ENCODE data around the gene CEP97. TPM values are rescaled to one million over a fixed set of nuclear protein-coding genes. Genes with fewer than 3 reads are reported as not detected.
A peak's percentile ranks its signal among the peaks of the same experiment; 100 is the strongest.

Gene CEP97
- total RNA-seq, 2 experiments from 2014 or later, result 18.1 to 20.0 TPM

DNA sequence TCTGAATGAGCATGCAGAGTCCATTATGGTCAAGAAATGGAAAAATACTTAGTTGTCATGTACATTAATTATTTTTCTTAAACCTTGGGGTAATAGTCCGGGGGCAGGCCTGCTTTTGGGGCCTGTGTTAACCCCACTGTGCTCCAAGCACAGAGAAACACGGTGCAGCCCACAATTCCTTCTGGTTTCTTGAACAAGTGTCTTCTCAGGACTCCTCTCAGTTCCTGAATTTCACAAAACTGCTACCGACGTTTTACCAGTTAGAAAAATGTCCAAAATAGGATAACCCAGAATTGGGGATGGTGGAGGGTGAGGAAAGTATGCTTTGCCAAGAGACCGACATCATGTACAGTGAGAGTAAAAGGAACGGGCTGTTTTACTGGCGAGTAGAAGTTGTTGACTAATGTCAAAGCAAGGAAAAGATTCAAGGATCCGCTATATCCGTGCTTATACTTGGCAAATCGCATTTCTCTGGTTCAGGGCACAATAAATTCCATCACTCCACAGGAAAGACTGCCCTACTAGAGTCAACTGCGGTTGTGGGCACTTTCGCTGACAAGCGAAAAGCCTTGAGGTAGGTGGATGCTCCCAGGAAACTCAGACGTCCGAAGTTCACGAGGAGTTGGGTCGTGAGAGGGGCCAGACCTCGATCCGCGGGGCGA, 54.1 kb downstream of the CEP97 start:
- Mint-ChIP-seq H3K4me1 (peaks cover 42% of the 10 kb centered on the region), H3K9me3 (ENCODE audit: low read depth) (no peaks in the 10 kb centered on the region), H3K36me3 (ENCODE audit: low read depth) (peaks cover 8% of the 10 kb centered on the region), H3K27me3 (no peaks in the 10 kb centered on the region), H3K4me3 (peak overlapping the region; percentile 91), H3K27ac (peak overlapping the region; percentile 96)
- POLR2A ChIA-PET, result interaction anchor here (1.0 to 1.3 kb wide), 4 partner anchors 49 to 102 kb away, joined by 4 to 10 read pairs (median 5); partner anchors contain the start of genes CEP97, NFKBIZ and ZBTB11
- no peak for ATAC-seq
- peak; percentile 18 for DNase-seq
- CTCF ChIA-PET, result interaction anchor here (0.6 to 1.2 kb wide), 8 partner anchors 25 to 312 kb away, joined by 3 to 7 read pairs (median 3); partner anchors contain the start of gene CEP97
- intact Hi-C loops (cut with DNase I, micrococcal nuclease), result loop anchor here (1.0 to 2.0 kb wide), 7 partner anchors 54 to 266 kb away; partner anchors contain the start of genes CEP97 (in 2 of the 2), NFKBIZ (in 2 of the 2), RPL24 (in 2 of the 2) and PCNP (in 1 of the 2)

DNA sequence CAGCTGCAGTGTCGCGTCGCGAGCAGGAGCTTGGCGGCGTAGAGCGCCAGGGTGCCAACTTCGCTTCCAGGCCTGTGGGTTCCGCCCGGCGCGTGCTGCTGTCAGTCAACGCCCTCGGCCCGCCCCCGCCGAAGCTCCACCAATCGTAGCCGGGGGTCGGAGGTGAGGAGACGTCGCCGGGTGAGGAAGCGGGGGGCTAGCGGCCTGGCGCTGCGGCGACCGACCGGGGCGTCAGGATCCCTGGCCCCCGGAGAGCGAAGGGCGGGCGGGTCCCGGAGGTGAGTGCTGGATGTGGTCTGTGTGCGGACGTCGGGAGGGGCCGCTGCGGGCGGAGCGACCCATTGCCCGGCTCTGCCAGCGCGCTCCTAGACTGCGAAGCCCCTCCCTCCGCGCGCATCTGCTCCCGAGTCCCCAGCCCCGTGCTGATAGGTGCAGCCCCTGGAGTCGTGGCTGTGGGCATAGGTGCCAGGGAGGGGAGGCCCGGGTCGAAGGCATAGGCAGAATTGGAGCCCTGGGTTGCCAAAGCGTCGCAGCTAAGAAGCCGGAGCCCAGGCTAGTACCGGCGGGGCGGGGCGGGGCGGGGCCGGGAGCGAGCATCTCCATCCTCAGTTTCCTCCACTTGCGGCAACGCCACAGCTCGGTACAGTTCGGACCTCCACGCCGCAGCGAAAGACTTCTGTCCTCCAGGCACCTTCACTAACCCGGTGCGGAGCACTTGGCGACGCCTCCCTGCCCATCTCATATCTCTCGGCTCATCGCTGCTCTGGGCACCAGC, 54.8 kb downstream of the CEP97 start, which contains the start of gene NXPE3:
NXPE3 (plus strand) TSS at position 165 of the 775 bp plus-strand sequence. CDS start 6,386 bp downstream, outside the sequence.
- peak within 1 kb of the TSS; percentile 96 for H3K27ac Mint-ChIP-seq
- H3K4me1 Mint-ChIP-seq, result peaks cover 49% of the 10 kb centered on the region
- peak; percentile 92 for ATAC-seq
- ChIA-PET POLR2A (interaction anchor here (0.6 to 1.3 kb wide), 5 partner anchors 10 to 102 kb away, joined by 3 to 10 read pairs (median 4); partner anchors contain the start of genes CEP97, NFKBIZ and ZBTB11), CTCF (interaction anchor here (0.6 to 1.2 kb wide), 8 partner anchors 24 to 311 kb away, joined by 3 to 7 read pairs (median 3); partner anchors contain the start of gene CEP97)
- peaks cover 15% of the 10 kb centered on the region for H3K36me3 Mint-ChIP-seq (ENCODE audit: low read depth)
- intact Hi-C loops (cut with DNase I, micrococcal nuclease), result loop anchor here (1.0 to 2.0 kb wide), 7 partner anchors 55 to 266 kb away; partner anchors contain the start of genes CEP97 (in 2 of the 2), NFKBIZ (in 2 of the 2), RPL24 (in 2 of the 2) and PCNP (in 1 of the 2)
- peak within 1 kb of the TSS; percentile 91 for H3K4me3 Mint-ChIP-seq
- H3K27me3 Mint-ChIP-seq, result no peaks in the 10 kb centered on the region
- H3K9me3 Mint-ChIP-seq (ENCODE audit: low read depth), result no peaks in the 10 kb centered on the region
- DNase-seq, result peak; percentile 97

DNA sequence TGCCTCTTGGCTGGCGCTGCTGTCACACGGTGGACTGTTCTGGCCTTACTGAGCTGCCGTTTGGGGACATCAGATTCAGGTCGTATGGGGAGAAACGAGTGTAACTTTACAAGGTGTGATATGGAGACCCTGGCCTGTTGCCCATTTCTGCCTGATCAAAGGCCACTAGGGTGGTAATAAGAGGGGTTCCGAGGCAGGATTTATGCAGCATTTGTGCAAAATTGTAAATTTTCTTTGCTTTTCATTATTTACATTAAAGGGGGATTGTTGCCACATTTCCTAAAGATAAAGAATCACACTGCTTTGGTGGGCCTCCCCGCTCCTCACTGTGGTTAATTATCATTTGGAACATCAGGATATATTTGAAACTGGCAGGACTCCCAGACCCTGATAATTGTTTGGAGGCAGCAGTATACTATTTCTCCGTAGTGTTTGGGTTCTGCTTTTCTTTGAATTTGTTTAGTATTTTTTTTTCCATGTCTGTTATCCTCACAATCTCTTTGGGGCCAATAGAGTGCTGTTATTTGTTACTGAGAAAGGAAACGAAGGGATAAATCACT, 55.5 kb downstream of the CEP97 start:
- POLR2A ChIA-PET, result interaction anchor here (1.3 kb wide), 1 partner anchor 70 kb away, joined by 6 read pairs; the partner anchor contains the start of gene NFKBIZ
- peaks cover 19% of the 10 kb centered on the region for H3K36me3 Mint-ChIP-seq (ENCODE audit: low read depth)
- CTCF ChIA-PET, result interaction anchor here (1.2 to 1.5 kb wide), 2 partner anchors 23 kb away, joined by 3 read pairs; no protein-coding TSS in a partner anchor

DNA sequence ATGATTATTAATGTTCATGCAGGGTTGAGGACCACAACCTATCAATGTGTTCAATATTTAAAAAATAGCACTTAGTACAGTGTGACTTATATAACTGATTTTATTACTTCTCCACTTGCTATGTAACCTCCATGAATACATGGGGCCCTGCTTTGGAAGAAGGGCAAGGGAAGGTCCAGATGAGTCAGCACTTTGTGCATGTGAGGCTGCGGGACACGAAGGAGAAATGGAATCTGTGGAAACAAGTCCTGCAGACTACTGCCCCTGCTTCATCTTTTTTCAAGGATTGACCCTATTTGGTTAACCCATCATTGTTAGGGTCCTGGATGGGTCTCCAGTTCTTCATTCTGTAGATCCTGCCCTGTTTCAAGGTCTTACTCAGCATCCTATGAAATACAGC, 56.2 kb downstream of the CEP97 start:
- DNase-seq (no peak), ATAC-seq (no peak)
- CTCF ChIA-PET, result interaction anchor here (1.5 kb wide), 1 partner anchor 22 kb away, joined by 3 read pairs; no protein-coding TSS in a partner anchor
- POLR2A ChIA-PET, result no interaction called here
- Mint-ChIP-seq H3K27me3 (no peaks in the 10 kb centered on the region), H3K4me3 (peak overlapping the region; percentile 91), H3K4me1 (peaks cover 63% of the 10 kb centered on the region), H3K9me3 (ENCODE audit: low read depth) (no peaks in the 10 kb centered on the region), H3K36me3 (ENCODE audit: low read depth) (peaks cover 26% of the 10 kb centered on the region), H3K27ac (peak overlapping the region; percentile 55)
- intact Hi-C loops (cut with DNase I, micrococcal nuclease), result no loop called here

More for the DNA sequence above, 55.5 kb downstream of the CEP97 start:
- ATAC-seq (no peak), DNase-seq (no peak)
- Mint-ChIP-seq H3K27me3 (no peaks in the 10 kb centered on the region), H3K4me1 (peaks cover 56% of the 10 kb centered on the region), H3K27ac (peak overlapping the region; percentile 96), H3K9me3 (ENCODE audit: low read depth) (no peaks in the 10 kb centered on the region), H3K4me3 (peak overlapping the region; percentile 91)
- intact Hi-C loops (cut with DNase I, micrococcal nuclease), result loop anchor here (1.0 to 2.0 kb wide), 7 partner anchors 56 to 267 kb away; partner anchors contain the start of genes CEP97 (in 2 of the 2), NFKBIZ (in 2 of the 2), RPL24 (in 2 of the 2) and PCNP (in 1 of the 2)

DNA sequence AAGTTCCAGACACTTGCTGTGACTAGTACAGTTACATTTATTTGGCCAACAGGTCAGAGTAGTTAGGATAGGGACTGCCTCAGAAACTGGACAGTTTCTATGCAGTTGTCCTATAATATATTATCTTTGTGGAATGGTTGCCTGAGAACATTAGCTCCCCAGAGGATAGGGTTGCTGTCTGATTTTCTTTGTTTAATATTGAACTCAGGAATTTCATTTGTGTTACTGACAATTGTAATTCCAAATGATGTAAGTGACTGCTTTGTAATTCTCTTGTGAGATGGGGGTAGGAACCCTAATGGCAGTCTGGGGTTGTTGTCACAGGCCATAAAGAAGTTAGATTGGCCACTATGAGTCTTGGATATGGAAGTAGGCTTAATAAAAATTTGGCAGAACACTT, 56.8 kb downstream of the CEP97 start:
- H3K27me3 Mint-ChIP-seq, result no peaks in the 10 kb centered on the region
- peaks cover 30% of the 10 kb centered on the region for H3K36me3 Mint-ChIP-seq (ENCODE audit: low read depth)

DNA sequence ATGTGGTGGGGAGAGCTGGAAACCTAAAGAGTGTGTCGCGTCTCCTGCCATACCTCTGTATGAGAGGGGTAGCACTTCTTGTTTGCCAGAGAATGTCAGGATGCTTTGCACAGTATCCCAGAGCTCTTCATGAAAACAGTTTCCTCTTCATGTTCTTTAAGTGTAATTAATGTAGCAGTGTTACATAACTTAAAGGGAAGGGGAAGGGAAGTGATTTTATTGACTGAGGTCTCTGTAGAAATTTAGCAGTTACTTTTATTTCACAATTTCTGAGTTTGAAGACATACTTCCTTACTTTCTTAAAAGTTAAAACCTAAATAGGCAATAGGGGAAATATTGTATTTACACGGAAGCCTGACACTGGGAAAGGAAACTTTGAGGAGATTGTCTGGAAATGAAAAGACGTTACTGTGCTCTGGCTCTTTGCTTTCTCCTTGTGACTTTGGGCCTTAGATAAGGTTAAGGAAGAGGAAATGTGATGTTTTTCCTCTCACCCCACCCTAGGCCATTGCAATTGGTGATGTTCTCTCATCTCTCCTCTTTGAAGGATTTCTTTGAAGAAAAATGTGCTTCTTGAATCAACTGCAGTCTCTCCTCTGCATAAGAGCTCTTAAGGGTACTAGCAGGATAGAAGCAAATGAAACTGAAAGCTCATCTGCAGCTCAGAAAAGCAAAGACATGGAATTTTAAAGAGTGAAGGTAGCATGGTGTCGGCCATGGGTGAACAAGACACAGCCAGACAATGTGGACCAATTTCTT, 60.6 kb downstream of the CEP97 start:
- no peaks in the 10 kb centered on the region for H3K9me3 Mint-ChIP-seq (ENCODE audit: low read depth)
- peak overlapping the region; percentile 89 for H3K27ac Mint-ChIP-seq
- DNase-seq (no peak), ATAC-seq (peak; percentile 75)
- H3K36me3 Mint-ChIP-seq (ENCODE audit: low read depth), result peaks cover 61% of the 10 kb centered on the region
- H3K27me3 Mint-ChIP-seq, result no peaks in the 10 kb centered on the region
- intact Hi-C loops (cut with DNase I, micrococcal nuclease), result no loop called here
- peak overlapping the region; percentile 47 for H3K4me3 Mint-ChIP-seq
- POLR2A ChIA-PET, result interaction anchor here (0.5 to 0.9 kb wide), 5 partner anchors 16 to 401 kb away, joined by 3 to 4 read pairs (median 3); partner anchors contain the start of gene NFKBIZ
- H3K4me1 Mint-ChIP-seq, result peaks cover 58% of the 10 kb centered on the region
- CTCF ChIA-PET, result interaction anchor here (1.6 to 2.0 kb wide), 2 partner anchors 13 to 18 kb away, joined by 3 to 9 read pairs; no protein-coding TSS in a partner anchor

More for the DNA sequence above, 56.8 kb downstream of the CEP97 start:
- Mint-ChIP-seq H3K4me1 (peaks cover 68% of the 10 kb centered on the region), H3K4me3 (peak overlapping the region; percentile 91), H3K27ac (peak overlapping the region; percentile 55), H3K9me3 (ENCODE audit: low read depth) (no peaks in the 10 kb centered on the region)
- DNase-seq (no peak), ATAC-seq (no peak)
- intact Hi-C loops (cut with DNase I, micrococcal nuclease), result no loop called here
- POLR2A ChIA-PET, result no interaction called here
- CTCF ChIA-PET, result interaction anchor here (1.4 to 1.5 kb wide), 2 partner anchors 22 kb away, joined by 3 to 4 read pairs; no protein-coding TSS in a partner anchor

DNA sequence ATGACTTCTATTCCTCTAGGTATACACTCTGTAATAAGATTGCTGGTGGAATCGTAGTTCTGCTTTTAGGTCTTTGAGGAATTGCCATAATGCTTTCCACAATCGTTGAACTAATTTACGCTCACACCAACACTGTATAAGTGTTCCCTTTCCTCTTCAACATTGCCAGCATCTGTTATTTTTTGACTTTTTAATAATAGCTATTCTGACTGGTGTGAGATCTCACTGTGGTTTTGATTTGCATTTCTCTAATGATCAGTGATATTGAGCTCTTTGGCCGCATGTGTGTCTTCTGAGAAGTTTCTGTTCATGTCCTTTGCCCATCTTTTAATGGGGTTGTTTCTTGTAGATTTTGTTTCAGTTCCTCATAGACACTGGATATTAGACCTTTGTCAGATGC, 67.4 kb downstream of the CEP97 start:
- CTCF ChIA-PET, result interaction anchor here (0.9 to 2.2 kb wide), 3 partner anchors 10 to 16 kb away, joined by 3 to 6 read pairs (median 4); no protein-coding TSS in a partner anchor
- intact Hi-C loops (cut with DNase I, micrococcal nuclease), result no loop called here
- Mint-ChIP-seq H3K36me3 (ENCODE audit: low read depth) (peaks cover 74% of the 10 kb centered on the region), H3K4me1 (peaks cover 50% of the 10 kb centered on the region), H3K27ac (peak overlapping the region; percentile 5), H3K4me3 (no peak overlapping the region), H3K27me3 (no peaks in the 10 kb centered on the region), H3K9me3 (ENCODE audit: low read depth) (peaks cover 5% of the 10 kb centered on the region)
- DNase-seq (no peak), ATAC-seq (no peak)
- POLR2A ChIA-PET, result interaction anchor here (0.6 kb wide), 1 partner anchor 26 kb away, joined by 3 read pairs; no protein-coding TSS in a partner anchor

DNA sequence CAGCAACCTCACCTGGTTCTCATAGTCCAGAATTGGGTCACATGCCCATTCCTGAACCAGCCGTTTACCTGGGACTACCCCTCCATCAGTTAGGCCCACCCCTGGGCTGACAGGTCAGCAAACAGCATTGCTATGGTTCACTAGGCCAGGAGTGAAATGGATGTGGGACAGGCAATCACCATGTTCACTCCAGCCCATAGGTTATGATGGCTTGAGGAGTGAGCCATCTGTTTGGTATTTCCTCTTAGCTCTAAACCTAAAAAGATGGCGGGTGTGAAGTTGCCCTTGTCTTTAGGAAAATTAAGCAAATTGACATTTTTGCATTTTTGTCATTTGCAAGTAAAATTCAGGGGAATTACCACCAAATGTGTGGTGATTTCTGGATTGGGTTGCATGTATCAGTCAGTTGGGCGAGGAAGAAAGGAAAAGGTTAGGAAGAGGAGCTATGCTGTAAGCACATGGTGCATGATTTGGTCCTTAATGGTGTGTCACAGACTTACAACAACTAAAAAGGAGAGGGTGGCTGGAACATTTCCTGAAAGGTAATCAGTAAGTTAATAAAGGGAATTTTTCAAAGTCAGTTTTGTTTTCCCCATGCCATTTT, 71.8 kb downstream of the CEP97 start:
- ChIA-PET POLR2A (no interaction called here), CTCF (interaction anchor here (0.5 to 1.9 kb wide), 6 partner anchors 10 to 434 kb away, joined by 3 to 4 read pairs (median 3); no protein-coding TSS in a partner anchor)
- H3K27ac Mint-ChIP-seq, result no peak overlapping the region
- no peak overlapping the region for H3K4me3 Mint-ChIP-seq
- no peaks in the 10 kb centered on the region for H3K27me3 Mint-ChIP-seq
- H3K4me1 Mint-ChIP-seq, result peaks cover 51% of the 10 kb centered on the region
- ATAC-seq (no peak), DNase-seq (no peak)
- intact Hi-C loops (cut with DNase I, micrococcal nuclease), result no loop called here
- peaks cover 56% of the 10 kb centered on the region for H3K36me3 Mint-ChIP-seq (ENCODE audit: low read depth)
- H3K9me3 Mint-ChIP-seq (ENCODE audit: low read depth), result peaks cover 5% of the 10 kb centered on the region

DNA sequence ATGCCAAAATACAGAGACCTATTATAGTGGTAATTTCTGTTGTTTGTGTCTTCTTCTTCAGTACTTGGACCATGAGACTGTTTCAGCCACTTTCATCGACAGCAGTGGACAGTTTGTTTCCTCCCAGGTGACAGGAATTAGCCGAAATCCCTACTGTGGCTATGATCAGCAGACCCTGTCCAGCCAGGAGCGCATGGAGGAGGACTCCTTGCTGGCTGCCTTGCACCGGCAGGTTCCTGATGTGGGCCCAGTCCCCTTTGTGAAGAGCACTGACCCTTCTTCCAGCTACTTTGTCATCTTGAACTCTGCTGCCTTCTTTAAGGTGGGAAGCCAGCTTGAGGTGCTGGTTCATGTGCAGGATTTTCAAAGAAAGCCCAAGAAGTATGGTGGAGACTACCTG, 76.8 kb downstream of the CEP97 start:
- POLR2A ChIA-PET, result interaction anchor here (0.6 kb wide), 2 partner anchors 17 to 224 kb away, joined by 4 read pairs; no protein-coding TSS in a partner anchor
- Mint-ChIP-seq H3K36me3 (ENCODE audit: low read depth) (peaks cover 40% of the 10 kb centered on the region), H3K4me3 (no peak overlapping the region), H3K27ac (no peak overlapping the region), H3K9me3 (ENCODE audit: low read depth) (no peaks in the 10 kb centered on the region), H3K4me1 (peaks cover 38% of the 10 kb centered on the region), H3K27me3 (no peaks in the 10 kb centered on the region)
- DNase-seq (no peak), ATAC-seq (no peak)
- intact Hi-C loops (cut with DNase I, micrococcal nuclease), result loop anchor here in 1 of 2 experiments (5.0 kb wide), 1 partner anchor 104 kb away; no protein-coding TSS in a partner anchor
- CTCF ChIA-PET, result interaction anchor here (0.6 to 3.3 kb wide), 6 partner anchors 9 to 424 kb away, joined by 3 to 22 read pairs (median 4); no protein-coding TSS in a partner anchor

All from activated CD4-positive, alpha-beta T cell treated with anti-CD3 and anti-CD28 coated beads for 36 hours (primary cell).